HFFc6 (cell line): ENCODE results near the gene NFILZ. TPM values are rescaled to one million over a fixed set of nuclear protein-coding genes. Genes with fewer than 3 reads are reported as not detected.
"Not testable (repeated sequence)": the region's sequence is repeated elsewhere in the genome, so short reads cannot be mapped to it uniquely, and the experiment has no call there.

Experiments used
- DNase-seq: peaks from one replicate; pipeline ENCODE4 v3.0.0-alpha.2; 2018
- H3K27ac Mint-ChIP-seq: 2 replicates; pipeline ENCODE4 v1.8.0; 2020; ENCODE audit warnings: mild to moderate bottlenecking, mixed read lengths
- H3K27me3 Mint-ChIP-seq: 2 replicates; pipeline ENCODE4 v1.8.0; 2021; ENCODE audit warnings: mild to moderate bottlenecking, moderate library complexity, mixed read lengths; ENCODE audit not compliant: insufficient read depth
- H3K36me3 Mint-ChIP-seq: 2 replicates; pipeline ENCODE4 v1.8.0; 2021; ENCODE audit warnings: low read depth, mixed read lengths
- H3K4me1 Mint-ChIP-seq: 2 replicates; pipeline ENCODE4 v1.8.0; 2020; ENCODE audit warnings: low read depth, mixed read lengths
- H3K4me3 Mint-ChIP-seq: 2 replicates; pipeline ENCODE4 v1.8.0; 2020; ENCODE audit warnings: mild to moderate bottlenecking, moderate library complexity, mixed read lengths
- H3K9me3 Mint-ChIP-seq: 2 replicates; pipeline ENCODE4 v1.8.0; 2020; ENCODE audit warnings: mild to moderate bottlenecking, mixed read lengths
- CTCF ChIP-seq: fragments of 200-600 bp; sonication (generic); IDR thresholded peaks from 2 replicates; pipeline ENCODE4 v1.5.0; 2021; ENCODE audit warnings: antibody characterized with exemption, mild to moderate bottlenecking
- total RNA-seq, 6 experiments: library from RNA; stranded (reverse); fragmentation: NEBNext Ultra II Directional; extraction: Animal tissue kit (Norgen Biotek cat#: 25700); gene quantifications; 2 replicates in 1 of 6; 3 replicates in 5 of 6; pipeline ENCODE4 v1.2.3, GENCODE V29; 2021

NFILZ gene
- total RNA-seq, 6 experiments from 2014 or later = not detected

GRCh38 chr19:8629184-8629583 lies 1.2 kb upstream of the NFILZ start:
- Mint-ChIP-seq H3K27me3 (peaks cover 16% of the 10 kb centered on the region), H3K4me1 (no peaks in the 10 kb centered on the region), H3K4me3 (no peak overlapping the region), H3K27ac (no peak overlapping the region), H3K36me3 (no peaks in the 10 kb centered on the region), H3K9me3 (peaks cover 5% of the 10 kb centered on the region; the same call in 1 of the 2 replicates)
- DNase-seq = no peak
- TF ChIP-seq CTCF = no peak

DNA sequence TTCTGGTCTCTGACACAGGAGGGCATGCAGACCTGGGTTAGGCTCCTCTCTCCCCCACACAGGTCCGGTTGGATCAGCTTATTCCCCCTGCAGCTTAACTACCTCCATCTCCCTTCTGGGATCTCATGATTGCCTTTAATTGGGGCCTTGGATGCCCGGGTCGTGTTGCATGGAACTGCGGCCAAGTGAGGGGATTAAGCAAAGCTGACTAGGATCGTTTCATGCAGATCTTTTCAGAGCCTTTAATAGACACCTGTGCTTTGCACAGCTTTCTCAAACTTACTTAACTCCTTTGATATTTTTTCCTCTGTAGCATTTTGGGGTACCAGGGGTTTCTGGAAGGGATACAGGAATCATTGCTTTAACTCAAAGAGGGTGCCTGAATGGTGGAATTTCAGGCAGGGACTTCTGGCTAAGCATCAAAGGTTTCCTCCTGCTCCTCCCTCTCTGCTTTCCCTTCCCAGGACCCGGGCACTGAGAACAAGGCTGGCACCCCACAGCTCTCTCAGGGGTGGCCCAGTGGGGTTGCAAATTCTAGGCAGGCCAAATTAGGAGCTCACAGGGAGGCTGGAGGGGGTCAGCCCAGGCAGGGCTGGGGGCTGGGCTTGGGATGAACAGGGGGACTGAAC lies 477 bp downstream of the NFILZ start:
- H3K27ac Mint-ChIP-seq = no peak overlapping the region

DNA sequence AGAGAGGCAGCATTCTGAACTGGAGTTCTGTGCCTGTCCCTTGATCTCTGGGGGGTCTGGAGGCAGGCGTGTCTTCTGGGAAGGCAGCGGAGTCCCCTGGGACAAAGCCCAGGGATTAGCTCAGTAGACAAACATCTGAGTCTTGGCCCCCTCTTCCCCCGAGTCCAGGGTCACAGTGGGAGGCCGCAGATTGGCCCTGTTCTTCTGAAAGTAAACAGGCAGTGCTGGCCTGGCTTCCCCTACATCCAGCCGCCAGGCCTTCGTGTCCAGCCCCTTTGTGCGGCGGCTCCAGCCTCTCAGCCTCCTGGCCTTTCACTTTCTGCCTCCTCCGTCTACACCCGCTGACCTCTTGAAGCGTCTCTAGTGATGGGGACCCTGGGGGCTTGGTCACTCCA lies 989 bp downstream of the NFILZ start:
- H3K9me3 Mint-ChIP-seq = peaks cover 5% of the 10 kb centered on the region; the same call in 1 of the 2 replicates
- no peak overlapping the region; the same call in 1 of the 2 replicates for H3K27ac Mint-ChIP-seq
- no peak for DNase-seq

More for the DNA sequence above, 477 bp downstream of the NFILZ start:
- Mint-ChIP-seq H3K27me3 (peaks cover 16% of the 10 kb centered on the region), H3K4me1 (peaks cover 6% of the 10 kb centered on the region; the same call in 1 of the 2 replicates), H3K9me3 (peaks cover 5% of the 10 kb centered on the region; the same call in 1 of the 2 replicates), H3K36me3 (no peaks in the 10 kb centered on the region), H3K4me3 (no peak overlapping the region)
- no peak for TF ChIP-seq CTCF
- no peak for DNase-seq

DNA sequence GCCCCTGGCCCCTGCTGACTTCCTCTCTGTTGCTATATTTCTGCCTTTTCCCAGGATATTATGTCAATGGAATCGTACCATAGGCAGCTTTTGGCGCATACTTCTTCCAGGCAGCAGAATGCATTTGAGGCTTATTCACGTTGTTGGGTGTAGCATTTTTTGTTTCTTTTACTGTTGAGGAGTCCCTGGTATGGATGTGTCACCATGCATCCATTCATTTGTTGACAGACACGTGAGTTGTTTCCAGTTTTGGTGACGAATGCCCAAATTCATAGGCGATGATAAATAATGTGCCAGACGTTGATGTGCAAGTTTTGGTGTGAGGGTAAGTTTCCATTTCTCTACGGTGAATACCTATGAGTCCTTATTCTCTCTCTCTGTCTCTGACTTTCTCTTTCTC lies 5.0 kb downstream of the NFILZ start:
- Mint-ChIP-seq H3K27me3 (peaks cover 13% of the 10 kb centered on the region), H3K4me1 (peaks cover 13% of the 10 kb centered on the region; the same call in 1 of the 2 replicates), H3K36me3 (no peaks in the 10 kb centered on the region), H3K4me3 (peak overlapping the region; percentile 0; the same call in 1 of the 2 replicates), H3K9me3 (no peaks in the 10 kb centered on the region; the same call in 1 of the 2 replicates), H3K27ac (no peak overlapping the region)
- no peak for TF ChIP-seq CTCF
- peak; percentile 17 for DNase-seq

More for the DNA sequence above, 989 bp downstream of the NFILZ start:
- peaks cover 6% of the 10 kb centered on the region; the same call in 1 of the 2 replicates for H3K4me1 Mint-ChIP-seq
- no peaks in the 10 kb centered on the region for H3K36me3 Mint-ChIP-seq
- no peak for TF ChIP-seq CTCF
- peaks cover 16% of the 10 kb centered on the region for H3K27me3 Mint-ChIP-seq
- peak overlapping the region; percentile 39; the same call in 1 of the 2 replicates for H3K4me3 Mint-ChIP-seq

DNA sequence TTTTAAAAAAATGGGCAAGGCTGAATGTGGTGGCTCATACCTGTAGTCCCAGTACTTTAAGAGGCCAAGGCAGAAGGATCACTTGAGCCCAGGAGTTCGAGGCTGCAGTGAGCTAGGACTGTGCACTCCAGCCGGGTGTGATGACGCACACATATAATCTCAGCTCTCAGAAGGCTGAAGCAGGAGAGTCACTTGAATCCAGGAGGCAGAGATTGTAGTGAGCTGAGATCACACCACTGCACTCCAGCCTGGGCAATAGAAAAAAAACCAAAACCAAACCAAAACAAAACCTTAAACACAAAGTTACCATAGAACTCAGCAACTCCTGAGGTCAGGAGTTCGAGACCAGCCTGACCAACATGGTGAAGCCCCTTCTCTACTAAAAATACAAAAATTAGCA lies 6.6 kb downstream of the NFILZ start:
- H3K9me3 Mint-ChIP-seq, H3K36me3 Mint-ChIP-seq, DNase-seq, H3K27ac Mint-ChIP-seq, H3K4me3 Mint-ChIP-seq, H3K27me3 Mint-ChIP-seq: not testable (repeated sequence)
- peaks cover 13% of the 10 kb centered on the region; the same call in 1 of the 2 replicates for H3K4me1 Mint-ChIP-seq

DNA sequence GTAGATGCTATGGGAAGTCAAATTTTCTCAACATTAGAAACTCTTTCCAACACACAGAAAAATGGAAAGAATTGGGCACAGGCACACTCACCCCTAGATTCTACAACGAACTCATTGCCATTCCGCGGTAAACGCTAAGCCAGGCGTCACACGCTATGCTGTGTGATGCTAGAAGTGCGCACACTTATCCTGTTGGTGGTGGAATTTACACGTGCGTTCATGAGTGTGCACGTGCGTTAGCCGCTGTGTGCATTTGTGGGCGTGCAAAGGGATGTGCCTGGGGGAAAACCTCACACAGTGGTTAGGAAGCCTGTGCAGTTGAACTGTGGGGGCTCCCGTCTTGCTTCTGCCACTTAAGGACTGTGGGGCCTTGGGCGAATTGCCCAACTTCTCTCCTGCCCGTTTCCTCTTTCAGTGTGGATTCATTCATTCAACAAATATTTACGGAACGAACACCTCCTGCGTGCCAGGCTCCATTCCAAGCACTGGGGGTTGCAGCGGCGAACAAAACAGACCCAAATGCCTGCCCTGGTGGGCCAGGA lies 7.7 kb downstream of the NFILZ start:
- no peak for TF ChIP-seq CTCF
- Mint-ChIP-seq H3K4me3 (peak overlapping the region; percentile 17; the same call in 1 of the 2 replicates), H3K36me3 (no peaks in the 10 kb centered on the region), H3K9me3 (peaks cover 5% of the 10 kb centered on the region; the same call in 1 of the 2 replicates), H3K4me1 (peaks cover 13% of the 10 kb centered on the region; the same call in 1 of the 2 replicates), H3K27ac (peak overlapping the region; percentile 6; the same call in 1 of the 2 replicates), H3K27me3 (peaks cover 8% of the 10 kb centered on the region)
- DNase-seq = no peak
